Loucy (cell line): ENCODE measurements around the gene PPIE.

Experiments used
- H2AFZ ChIP-seq: fragments of 200-600 bp; sonication (generic); 2 replicates; pipeline ENCODE4 v1.6.0; 2016; ENCODE audit warnings: antibody characterized with exemption, mild to moderate bottlenecking, low read length, moderate library complexity
- H3F3A ChIP-seq: fragments of 200-600 bp; 2 replicates; pipeline ENCODE4 v1.6.0; 2016; ENCODE audit warnings: antibody characterized with exemption, low read depth, mild to moderate bottlenecking
- H3K27me3 ChIP-seq: fragments of 200-600 bp; sonication (generic); 2 replicates; pipeline ENCODE4 v1.6.1; 2014; ENCODE audit warnings: low read length, mild to moderate bottlenecking; ENCODE audit not compliant: insufficient read depth, poor library complexity, severe bottlenecking
- H3K36me3 ChIP-seq: fragments of 200-600 bp; sonication (generic); 2 replicates; pipeline ENCODE4 v1.6.1; 2016; ENCODE audit warnings: low read length; ENCODE audit not compliant: insufficient read depth
- H3K4me1 ChIP-seq: fragments of 200-600 bp; sonication (generic); 2 replicates; pipeline ENCODE4 v1.5.1; 2014; ENCODE audit warnings: low read length, mild to moderate bottlenecking; ENCODE audit not compliant: insufficient read depth, poor library complexity, severe bottlenecking
- H3K4me2 ChIP-seq: fragments of 200-600 bp; sonication (generic); 2 replicates; pipeline ENCODE4 v1.6.0; 2014; ENCODE audit warnings: antibody characterized with exemption, low read length, low read depth, mild to moderate bottlenecking; ENCODE audit not compliant: poor library complexity, severe bottlenecking
- H3K4me3 ChIP-seq: fragments of 200-600 bp; sonication (generic); 2 replicates; pipeline ENCODE4 v1.5.1; 2014; ENCODE audit warnings: low read length, mild to moderate bottlenecking, mixed read lengths; ENCODE audit not compliant: poor library complexity, severe bottlenecking
- H3K79me2 ChIP-seq: fragments of 200-600 bp; sonication (generic); 2 replicates; pipeline ENCODE4 v1.6.1; 2014; ENCODE audit warnings: low read length; ENCODE audit not compliant: insufficient read depth
- H3K9ac ChIP-seq: fragments of 200-600 bp; sonication (generic); 2 replicates; pipeline ENCODE4 v1.6.0; 2014; ENCODE audit warnings: mild to moderate bottlenecking, low read depth, low read length, moderate library complexity; ENCODE audit not compliant: poor library complexity, severe bottlenecking
- H3K9me2 ChIP-seq: fragments of 200-600 bp; sonication (generic); replicated peaks from 2 replicates; pipeline ENCODE4 v1.6.1; 2016; ENCODE audit warnings: low read depth, low read length, mixed read lengths
- H3K9me3 ChIP-seq: fragments of 200-600 bp; sonication (generic); 2 replicates; pipeline ENCODE4 v1.6.1; 2014; ENCODE audit warnings: mild to moderate bottlenecking, antibody characterized with exemption, low read length, low read depth; ENCODE audit not compliant: insufficient read depth
- H4K20me1 ChIP-seq: fragments of 200-600 bp; sonication (generic); 2 replicates; pipeline ENCODE4 v1.6.0; 2014; ENCODE audit warnings: antibody characterized with exemption, low read length, mild to moderate bottlenecking; ENCODE audit not compliant: insufficient read depth, poor library complexity, severe bottlenecking
- EZH2phosphoT487 ChIP-seq: fragments of 200-600 bp; IDR thresholded peaks from 2 replicates; pipeline ENCODE4 v1.6.1; 2018; ENCODE audit warnings: antibody characterized with exemption, mild to moderate bottlenecking, moderate library complexity, borderline replicate concordance
- TF ChIP-seq, protein P1 (sequence below): fragments of 200-600 bp; sonication (generic); conservative IDR thresholded peaks from 2 replicates; pipeline ENCODE4 v1.5.1; 2014; ENCODE audit warnings: mild to moderate bottlenecking, antibody characterized with exemption, low read length

Gene PPIE

DNA sequence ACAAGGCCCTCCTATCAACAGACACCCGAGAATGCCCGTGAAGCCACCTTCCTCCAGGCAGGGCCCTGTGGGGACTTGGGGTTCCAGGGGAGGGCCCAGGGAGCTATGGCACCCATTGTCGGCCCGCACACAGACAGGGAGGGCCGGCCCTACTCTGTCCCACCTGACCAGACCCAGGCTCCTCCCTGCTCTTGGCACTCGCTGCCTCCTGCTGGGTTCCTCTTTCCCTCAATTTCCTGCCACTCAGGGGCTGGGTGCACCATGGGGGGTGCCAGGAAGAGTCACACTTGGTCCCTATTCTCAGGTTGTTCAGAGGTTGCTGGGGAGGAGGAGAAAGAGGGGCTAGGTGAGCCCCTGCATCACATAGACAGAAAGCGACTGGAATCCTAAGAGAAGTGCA, 40.5 kb downstream of the PPIE start:
- H4K20me1 ChIP-seq = no peaks in the 10 kb centered on the region
- no peaks in the 10 kb centered on the region for H3K9me3 ChIP-seq
- no peak overlapping the region for H3K4me2 ChIP-seq
- H3F3A ChIP-seq = no peaks in the 10 kb centered on the region
- peaks cover 6% of the 10 kb centered on the region for H3K4me1 ChIP-seq
- H3K36me3 ChIP-seq = no peaks in the 10 kb centered on the region
- H3K4me3 ChIP-seq = no peak overlapping the region
- TF ChIP-seq EZH2phosphoT487 = no peak
- TF ChIP-seq, protein P1, sequence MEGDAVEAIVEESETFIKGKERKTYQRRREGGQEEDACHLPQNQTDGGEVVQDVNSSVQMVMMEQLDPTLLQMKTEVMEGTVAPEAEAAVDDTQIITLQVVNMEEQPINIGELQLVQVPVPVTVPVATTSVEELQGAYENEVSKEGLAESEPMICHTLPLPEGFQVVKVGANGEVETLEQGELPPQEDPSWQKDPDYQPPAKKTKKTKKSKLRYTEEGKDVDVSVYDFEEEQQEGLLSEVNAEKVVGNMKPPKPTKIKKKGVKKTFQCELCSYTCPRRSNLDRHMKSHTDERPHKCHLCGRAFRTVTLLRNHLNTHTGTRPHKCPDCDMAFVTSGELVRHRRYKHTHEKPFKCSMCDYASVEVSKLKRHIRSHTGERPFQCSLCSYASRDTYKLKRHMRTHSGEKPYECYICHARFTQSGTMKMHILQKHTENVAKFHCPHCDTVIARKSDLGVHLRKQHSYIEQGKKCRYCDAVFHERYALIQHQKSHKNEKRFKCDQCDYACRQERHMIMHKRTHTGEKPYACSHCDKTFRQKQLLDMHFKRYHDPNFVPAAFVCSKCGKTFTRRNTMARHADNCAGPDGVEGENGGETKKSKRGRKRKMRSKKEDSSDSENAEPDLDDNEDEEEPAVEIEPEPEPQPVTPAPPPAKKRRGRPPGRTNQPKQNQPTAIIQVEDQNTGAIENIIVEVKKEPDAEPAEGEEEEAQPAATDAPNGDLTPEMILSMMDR = no peak
- H3K9me2 ChIP-seq = no peaks in the 10 kb centered on the region
- H2AFZ ChIP-seq = no peak overlapping the region
- H3K79me2 ChIP-seq = no peaks in the 10 kb centered on the region
- no peak overlapping the region for H3K9ac ChIP-seq
- no peaks in the 10 kb centered on the region for H3K27me3 ChIP-seq

DNA sequence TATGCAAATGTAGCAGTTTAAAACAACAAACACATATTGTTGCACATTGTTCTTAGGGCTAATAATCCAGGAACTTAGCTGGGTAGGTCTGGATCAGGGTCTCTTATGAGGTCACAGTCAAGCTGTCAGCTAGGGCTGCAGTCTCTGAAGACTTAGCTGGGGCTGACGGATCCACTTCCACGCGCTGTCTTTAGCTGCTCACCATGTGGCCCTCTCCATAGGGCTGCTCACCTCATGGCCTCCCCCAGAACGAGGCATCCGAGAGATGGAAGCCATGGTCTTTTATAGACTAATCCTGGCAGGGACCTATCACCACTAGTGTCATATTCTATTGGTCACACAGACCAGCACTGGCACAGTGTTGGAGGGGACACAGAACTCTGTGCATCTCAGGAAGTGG, 41.1 kb downstream of the PPIE start:
- H3K27me3 ChIP-seq = no peaks in the 10 kb centered on the region
- TF ChIP-seq, protein P1 = no peak
- no peak for TF ChIP-seq EZH2phosphoT487
- no peaks in the 10 kb centered on the region for H3K36me3 ChIP-seq
- H3K9me3 ChIP-seq = no peaks in the 10 kb centered on the region
- H3K9ac ChIP-seq = no peak overlapping the region
- peaks cover 6% of the 10 kb centered on the region for H3K4me1 ChIP-seq
- H3K9me2 ChIP-seq = no peaks in the 10 kb centered on the region
- no peaks in the 10 kb centered on the region for H4K20me1 ChIP-seq
- no peak overlapping the region for H3K4me3 ChIP-seq
- H2AFZ ChIP-seq = no peak overlapping the region
- H3K4me2 ChIP-seq = no peak overlapping the region
- no peaks in the 10 kb centered on the region for H3K79me2 ChIP-seq
- H3F3A ChIP-seq = no peaks in the 10 kb centered on the region

DNA sequence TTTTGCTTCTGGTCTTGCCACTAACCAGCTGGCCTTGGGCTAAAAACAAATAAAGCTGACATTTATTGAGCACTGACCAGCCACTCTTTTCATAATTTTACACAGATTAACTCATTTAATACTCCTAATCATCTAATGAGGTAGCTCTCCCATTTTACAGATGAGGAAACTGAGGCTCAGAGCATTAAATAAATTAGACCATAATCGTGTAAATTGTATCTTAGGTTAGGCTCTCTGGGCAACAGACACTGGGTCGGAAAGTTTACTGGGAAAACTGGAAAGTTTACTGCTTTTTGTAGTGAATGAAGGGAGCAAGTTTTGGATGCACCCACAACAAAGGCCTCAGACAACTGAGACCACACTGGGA, 42.6 kb downstream of the PPIE start:
- Histone ChIP-seq H4K20me1 (no peaks in the 10 kb centered on the region), H3K27me3 (no peaks in the 10 kb centered on the region), H3K4me2 (no peak overlapping the region), H2AFZ (no peak overlapping the region), H3K9me2 (no peaks in the 10 kb centered on the region), H3K9me3 (no peaks in the 10 kb centered on the region), H3K9ac (no peak overlapping the region), H3K4me1 (peaks cover 5% of the 10 kb centered on the region), H3K36me3 (no peaks in the 10 kb centered on the region), H3F3A (no peaks in the 10 kb centered on the region), H3K79me2 (no peaks in the 10 kb centered on the region), H3K4me3 (no peak overlapping the region)
- no peak for TF ChIP-seq EZH2phosphoT487
- TF ChIP-seq, protein P1 = no peak
